Ovary (tissue), 3 donors: ENCODE data around the gene UNC5C.

Experiments used
- EP300 ChIP-seq: sonication (generic); formaldehyde crosslinking; IDR thresholded peaks from one replicate; pipeline ENCODE4 v1.6.1; 2017; ENCODE audit warnings: antibody characterized with exemption
- POLR2A ChIP-seq: fragments of 450-650 bp; IDR thresholded peaks from one replicate; pipeline ENCODE4 v1.6.1; 2017; ENCODE audit warnings: antibody characterized with exemption, mild to moderate bottlenecking, moderate library complexity
- TF ChIP-seq, protein P1 (sequence below), 3 donors: fragments of 450-650 bp in 2 of 3; fragments of 200-600 bp in 1 of 3; IDR thresholded peaks; one replicate each; pipeline versions ENCODE4 v1.5.1 to v1.8.0; 2016 to 2022; ENCODE audit warnings: antibody characterized with exemption in 3 of 3, mild to moderate bottlenecking in 1 of 3
- donor health status: DM: no; HTN: no; CAD: no.

DNA sequence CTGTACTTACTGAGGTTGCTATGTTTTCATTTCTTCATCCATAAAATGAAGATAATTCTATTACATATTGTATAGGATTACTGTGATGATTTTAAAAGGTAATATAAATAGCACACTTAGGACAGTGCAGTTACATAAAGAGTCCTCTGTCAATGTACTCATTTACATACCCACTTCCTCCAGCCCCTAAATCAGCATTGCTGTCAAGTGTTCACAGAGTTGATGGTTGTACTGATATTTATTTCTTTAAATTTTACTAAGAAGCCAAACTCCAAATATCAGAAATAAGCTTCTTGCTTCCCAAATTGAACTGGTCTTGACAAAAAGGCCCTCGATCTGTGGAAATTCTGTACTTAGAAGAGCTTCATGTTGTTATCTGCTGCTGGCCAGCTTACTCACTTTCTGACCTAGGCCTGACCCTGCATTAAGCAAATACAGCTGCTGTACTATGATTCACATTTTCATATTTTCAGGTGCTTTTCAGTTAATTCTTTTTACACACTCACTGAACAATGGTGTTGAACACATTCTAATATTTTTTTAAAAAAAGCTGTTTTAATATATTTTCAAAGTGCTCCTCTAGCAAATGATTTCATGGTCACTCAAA lies 259.6 kb downstream of the UNC5C start:
- TF ChIP-seq, protein P1, sequence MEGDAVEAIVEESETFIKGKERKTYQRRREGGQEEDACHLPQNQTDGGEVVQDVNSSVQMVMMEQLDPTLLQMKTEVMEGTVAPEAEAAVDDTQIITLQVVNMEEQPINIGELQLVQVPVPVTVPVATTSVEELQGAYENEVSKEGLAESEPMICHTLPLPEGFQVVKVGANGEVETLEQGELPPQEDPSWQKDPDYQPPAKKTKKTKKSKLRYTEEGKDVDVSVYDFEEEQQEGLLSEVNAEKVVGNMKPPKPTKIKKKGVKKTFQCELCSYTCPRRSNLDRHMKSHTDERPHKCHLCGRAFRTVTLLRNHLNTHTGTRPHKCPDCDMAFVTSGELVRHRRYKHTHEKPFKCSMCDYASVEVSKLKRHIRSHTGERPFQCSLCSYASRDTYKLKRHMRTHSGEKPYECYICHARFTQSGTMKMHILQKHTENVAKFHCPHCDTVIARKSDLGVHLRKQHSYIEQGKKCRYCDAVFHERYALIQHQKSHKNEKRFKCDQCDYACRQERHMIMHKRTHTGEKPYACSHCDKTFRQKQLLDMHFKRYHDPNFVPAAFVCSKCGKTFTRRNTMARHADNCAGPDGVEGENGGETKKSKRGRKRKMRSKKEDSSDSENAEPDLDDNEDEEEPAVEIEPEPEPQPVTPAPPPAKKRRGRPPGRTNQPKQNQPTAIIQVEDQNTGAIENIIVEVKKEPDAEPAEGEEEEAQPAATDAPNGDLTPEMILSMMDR (IDR thresholded peaks at IDR 0.05) = no peak
- TF ChIP-seq EP300 (no peak), POLR2A (no peak)
